ENCODE measurements around the gene EPS8. TPM values are rescaled to one million over a fixed set of nuclear protein-coding genes. Genes with fewer than 3 reads are reported as not detected.
A peak's percentile ranks its signal among the peaks of the same experiment; 100 is the strongest.

The EPS8 gene
- total RNA-seq, 2 donors from 2014 or later = 4.9 to 6.0 TPM

GRCh38 chr12:15808250-15808649, 19.1 kb upstream of the EPS8 start:
- Mint-ChIP-seq H3K9me3 (no peaks in the 10 kb centered on the region), H3K36me3 (no peaks in the 10 kb centered on the region), H3K27ac (no peak overlapping the region)
- ATAC-seq (no peak), DNase-seq (ENCODE audit: low spot score in 2 of 2) (no peak)

GRCh38 chr12:15806826-15807225, 17.6 kb upstream of the EPS8 start:
- no peak for ATAC-seq
- no peak for DNase-seq (ENCODE audit: low spot score in 2 of 2)
- Mint-ChIP-seq H3K9me3 (no peaks in the 10 kb centered on the region), H3K27ac (no peak overlapping the region), H3K36me3 (no peaks in the 10 kb centered on the region)

- no peak for ATAC-seq
Measured at GRCh38 chr12:15801770-15802744, 12.9 kb upstream of the EPS8 start.

GRCh38 chr12:15800278-15800677, 11.1 kb upstream of the EPS8 start:
- ATAC-seq (no peak), DNase-seq (ENCODE audit: low spot score in 2 of 2) (no peak)
- no peaks in the 10 kb centered on the region for H3K36me3 Mint-ChIP-seq
- no peaks in the 10 kb centered on the region for H3K9me3 Mint-ChIP-seq
- H3K27ac Mint-ChIP-seq = no peak overlapping the region

More at GRCh38 chr12:15801770-15802744, 12.9 kb upstream of the EPS8 start:
- Mint-ChIP-seq H3K9me3 (no peaks in the 10 kb centered on the region), H3K36me3 (no peaks in the 10 kb centered on the region), H3K27ac (peak overlapping the region in 1 of 2 donors; percentile 40)
- no peak for DNase-seq (ENCODE audit: low spot score in 2 of 2)

- Mint-ChIP-seq H3K36me3 (no peaks in the 10 kb centered on the region), H3K9me3 (no peaks in the 10 kb centered on the region), H3K27ac (no peak overlapping the region)
- DNase-seq (ENCODE audit: low spot score in 2 of 2) (no peak), ATAC-seq (no peak)
Measured at GRCh38 chr12:15797818-15798217, 8.6 kb upstream of the EPS8 start.

- ATAC-seq = no peak
- H3K9me3 Mint-ChIP-seq = no peaks in the 10 kb centered on the region
- H3K27ac Mint-ChIP-seq = no peak overlapping the region
- DNase-seq (ENCODE audit: low spot score in 2 of 2) = no peak
- H3K36me3 Mint-ChIP-seq = no peaks in the 10 kb centered on the region
Measured at GRCh38 chr12:15796493-15797141, 7.4 kb upstream of the EPS8 start.

GRCh38 chr12:15794836-15795235, 5.6 kb upstream of the EPS8 start:
- DNase-seq (ENCODE audit: low spot score in 2 of 2) (no peak), ATAC-seq (no peak)
- Mint-ChIP-seq H3K36me3 (peaks cover 0 to 4% of the 10 kb centered on the region in 2 donors), H3K9me3 (no peaks in the 10 kb centered on the region), H3K27ac (no peak overlapping the region)

GRCh38 chr12:15794196-15794595, 5.0 kb upstream of the EPS8 start:
- no peak for ATAC-seq
- peaks cover 0 to 6% of the 10 kb centered on the region in 2 donors for H3K36me3 Mint-ChIP-seq
- DNase-seq (ENCODE audit: low spot score in 2 of 2) = no peak
- no peaks in the 10 kb centered on the region for H3K9me3 Mint-ChIP-seq
- H3K27ac Mint-ChIP-seq = no peak overlapping the region

GRCh38 chr12:15788233-15789219, 662 bp downstream of the EPS8 start:
- ATAC-seq = peak; percentile 41 to 56
- peak overlapping the region in 1 of 2 donors; percentile 32 for H3K27ac Mint-ChIP-seq
- no peaks in the 10 kb centered on the region for H3K9me3 Mint-ChIP-seq
- peaks cover 6% of the 10 kb centered on the region in 2 donors for H3K36me3 Mint-ChIP-seq
- DNase-seq (ENCODE audit: low spot score in 2 of 2) = peak; percentile 4 to 63

GRCh38 chr12:15787778-15788177, 1.4 kb downstream of the EPS8 start:
- no peak overlapping the region for H3K27ac Mint-ChIP-seq
- no peaks in the 10 kb centered on the region for H3K9me3 Mint-ChIP-seq
- DNase-seq (ENCODE audit: low spot score in 2 of 2) = no peak
- H3K36me3 Mint-ChIP-seq = peaks cover 6% of the 10 kb centered on the region in 2 donors
- no peak for ATAC-seq

- ATAC-seq (no peak), DNase-seq (ENCODE audit: low spot score in 2 of 2) (no peak)
- H3K27ac Mint-ChIP-seq = no peak overlapping the region
- H3K9me3 Mint-ChIP-seq = no peaks in the 10 kb centered on the region
- peaks cover 6% of the 10 kb centered on the region in 2 donors for H3K36me3 Mint-ChIP-seq
Measured at GRCh38 chr12:15786772-15787171, 2.4 kb downstream of the EPS8 start.

- ATAC-seq (no peak), DNase-seq (ENCODE audit: low spot score in 2 of 2) (no peak)
- Mint-ChIP-seq H3K27ac (no peak overlapping the region), H3K36me3 (peaks cover 0 to 3% of the 10 kb centered on the region in 2 donors), H3K9me3 (no peaks in the 10 kb centered on the region)
Measured at GRCh38 chr12:15783288-15783687, 5.9 kb downstream of the EPS8 start.

GRCh38 chr12:15782667-15783066, 6.5 kb downstream of the EPS8 start:
- no peak for ATAC-seq
- H3K27ac Mint-ChIP-seq = no peak overlapping the region

GRCh38 chr12:15779925-15780324, 9.3 kb downstream of the EPS8 start:
- no peak for DNase-seq (ENCODE audit: low spot score in 2 of 2)
- no peak for ATAC-seq
- no peaks in the 10 kb centered on the region for H3K36me3 Mint-ChIP-seq
- H3K9me3 Mint-ChIP-seq = no peaks in the 10 kb centered on the region
- H3K27ac Mint-ChIP-seq = no peak overlapping the region

More at GRCh38 chr12:15782667-15783066, 6.5 kb downstream of the EPS8 start:
- no peaks in the 10 kb centered on the region for H3K9me3 Mint-ChIP-seq
- H3K36me3 Mint-ChIP-seq = no peaks in the 10 kb centered on the region
- DNase-seq (ENCODE audit: low spot score in 2 of 2) = no peak

- ATAC-seq = no peak
- no peak for DNase-seq (ENCODE audit: low spot score in 2 of 2)
- H3K36me3 Mint-ChIP-seq = no peaks in the 10 kb centered on the region
- H3K9me3 Mint-ChIP-seq = no peaks in the 10 kb centered on the region
- H3K27ac Mint-ChIP-seq = no peak overlapping the region
Measured at GRCh38 chr12:15778126-15778525, 11.1 kb downstream of the EPS8 start.

GRCh38 chr12:15777355-15778012, 11.7 kb downstream of the EPS8 start:
- no peak overlapping the region for H3K27ac Mint-ChIP-seq
- H3K36me3 Mint-ChIP-seq = no peaks in the 10 kb centered on the region
- DNase-seq (ENCODE audit: low spot score in 2 of 2) (no peak), ATAC-seq (no peak)
- H3K9me3 Mint-ChIP-seq = no peaks in the 10 kb centered on the region
